HG02970 (cell line): ENCODE measurements around the gene NDUFB2.
"Not testable (repeated sequence)": the region's sequence is repeated elsewhere in the genome, so short reads cannot be mapped to it uniquely, and the experiment has no call there.

Source experiments
- ATAC-seq: cut with Tn5 transposase; IDR thresholded peaks from one replicate; pipeline ENCODE4 v1.9.1; 2021; ENCODE audit warnings: mild to moderate bottlenecking, moderate library complexity, moderate number of reproducible peaks; ENCODE audit not compliant: unreplicated experiment, low FRiP score

Gene NDUFB2

GRCh38 chr7:140696680-140697446, at the start of gene NDUFB2:
TSS of gene NDUFB2 (plus strand) at chr7:140696708. CDS start at chr7:140696745, 37 bp downstream.
- ATAC-seq: peak; percentile 74

GRCh38 chr7:140646931-140647647, 49.4 kb upstream of the NDUFB2 start:
- ATAC-seq: no peak

GRCh38 chr7:140649556-140650205, 46.8 kb upstream of the NDUFB2 start:
- no peak for ATAC-seq

- ATAC-seq: no peak
Observed at GRCh38 chr7:140650367-140650766, 46.1 kb upstream of the NDUFB2 start.

- no peak for ATAC-seq
Observed at GRCh38 chr7:140653319-140654108, 43.0 kb upstream of the NDUFB2 start.

- no peak for ATAC-seq
Observed at GRCh38 chr7:140654109-140654387, 42.5 kb upstream of the NDUFB2 start.

- ATAC-seq: no peak
Observed at GRCh38 chr7:140654661-140655060, 41.8 kb upstream of the NDUFB2 start.

GRCh38 chr7:140655511-140656408, 40.7 kb upstream of the NDUFB2 start:
- no peak for ATAC-seq

- ATAC-seq: no peak
Observed at GRCh38 chr7:140656548-140657515, 39.7 kb upstream of the NDUFB2 start.

- no peak for ATAC-seq
Observed at GRCh38 chr7:140657891-140658290, 38.6 kb upstream of the NDUFB2 start.

- ATAC-seq: no peak
Observed at GRCh38 chr7:140659856-140660255, 36.7 kb upstream of the NDUFB2 start.

- ATAC-seq: no peak
Observed at GRCh38 chr7:140661124-140661523, 35.4 kb upstream of the NDUFB2 start.

- ATAC-seq: not testable (repeated sequence)
Observed at GRCh38 chr7:140662938-140663337, 33.6 kb upstream of the NDUFB2 start.

- ATAC-seq: no peak
Observed at GRCh38 chr7:140667476-140667875, 29.0 kb upstream of the NDUFB2 start.

GRCh38 chr7:140668641-140669040, 27.9 kb upstream of the NDUFB2 start:
- no peak for ATAC-seq

- no peak for ATAC-seq
Observed at GRCh38 chr7:140669352-140669751, 27.2 kb upstream of the NDUFB2 start.

GRCh38 chr7:140669862-140670261, 26.6 kb upstream of the NDUFB2 start:
- ATAC-seq: not testable (repeated sequence)

- ATAC-seq: no peak
Observed at GRCh38 chr7:140670343-140670935, 26.1 kb upstream of the NDUFB2 start.
